ENCODE measurements around the gene DONSON.
"Not testable (repeated sequence)": the region's sequence is repeated elsewhere in the genome, so short reads cannot be mapped to it uniquely, and the experiment has no call there.

The DONSON gene

DNA sequence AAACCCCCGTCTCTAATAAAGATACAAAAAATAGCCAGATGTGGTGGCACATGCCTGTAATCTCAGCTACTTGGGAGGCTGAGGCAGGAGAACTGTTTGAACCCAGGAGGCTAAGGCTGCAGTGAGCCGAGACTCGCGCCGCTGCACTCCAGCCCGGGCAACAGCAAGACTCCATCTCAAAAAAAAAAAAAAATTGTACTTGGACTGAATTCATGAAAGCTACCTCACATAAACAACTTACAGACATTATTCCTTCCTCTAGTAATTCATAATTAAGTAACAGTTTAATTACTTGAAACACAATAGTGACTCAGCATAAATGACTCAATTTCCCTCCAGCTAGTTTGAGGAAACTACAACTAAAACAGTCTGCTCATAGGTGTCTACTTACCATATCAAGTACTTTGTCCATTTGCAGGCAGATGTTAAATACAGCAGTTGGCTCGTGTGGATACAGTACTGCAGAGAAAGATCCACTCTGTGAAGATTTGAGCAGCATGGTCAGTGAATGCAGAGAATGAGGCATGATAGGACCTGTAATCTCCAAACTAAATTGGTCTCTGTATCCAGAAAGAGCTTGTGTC, 9.4 kb downstream of the DONSON start:
- Histone ChIP-seq H3K27me3 (ENCODE audit: insufficient read depth, low read length) (no peaks in the 10 kb centered on the region), H2AFZ (ENCODE audit: low read depth, low read length) (no peak overlapping the region), H3K36me3 (ENCODE audit: insufficient read depth, low read length) (peaks cover 76% of the 10 kb centered on the region)

DNA sequence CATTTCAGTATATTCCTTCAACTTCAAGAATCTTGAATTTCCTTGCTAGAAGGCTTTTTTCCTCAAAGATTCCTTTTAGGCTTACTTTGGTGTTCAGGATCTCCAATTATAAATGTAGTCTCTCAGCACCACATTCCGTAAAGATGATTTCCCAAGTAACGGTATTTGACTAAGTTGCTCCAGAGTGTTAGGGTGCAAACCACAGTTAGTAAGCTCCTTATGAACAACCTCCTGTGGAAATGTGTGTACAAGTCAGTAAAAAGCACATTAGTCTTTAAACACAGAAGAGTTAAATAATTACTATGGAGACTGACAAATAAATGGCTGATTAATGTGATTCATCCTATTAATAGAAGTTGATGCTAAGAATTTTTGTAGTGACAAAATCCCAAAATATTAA, 10.3 kb downstream of the DONSON start:
- Histone ChIP-seq H3K4me1 (ENCODE audit: insufficient read depth, low read length) (no peaks in the 10 kb centered on the region), H3K27me3 (ENCODE audit: insufficient read depth, low read length) (no peaks in the 10 kb centered on the region), H3K9me3 (ENCODE audit: low read length) (no peaks in the 10 kb centered on the region), H2AFZ (ENCODE audit: low read depth, low read length) (no peak overlapping the region), H3K36me3 (ENCODE audit: insufficient read depth, low read length) (peaks cover 81% of the 10 kb centered on the region), H3K4me3 (ENCODE audit: low read length) (no peak overlapping the region)

More for the DNA sequence above, 9.4 kb downstream of the DONSON start:
- H3K4me3 ChIP-seq (ENCODE audit: low read length) = no peak overlapping the region
- no peaks in the 10 kb centered on the region for H3K4me1 ChIP-seq (ENCODE audit: insufficient read depth, low read length)
- H3K9me3 ChIP-seq (ENCODE audit: low read length) = no peaks in the 10 kb centered on the region

DNA sequence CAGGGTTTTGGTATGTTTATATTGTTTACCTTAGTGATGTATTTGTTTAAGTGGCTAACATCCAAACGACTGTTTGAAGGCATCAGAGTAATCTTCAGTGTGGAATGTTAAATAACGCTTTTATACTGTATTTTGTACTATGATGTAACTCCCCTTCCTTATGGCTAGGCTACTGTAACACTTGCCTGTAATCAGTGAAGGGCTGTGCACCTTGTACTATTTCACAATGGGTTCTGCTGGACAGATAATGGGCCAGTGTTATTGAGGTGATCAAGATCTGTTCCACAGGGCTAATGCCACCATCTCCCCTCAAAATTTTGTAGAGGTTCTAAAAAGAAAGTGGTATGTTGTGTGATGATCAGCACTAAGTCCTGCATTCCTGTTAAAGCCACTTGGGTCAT, 11.7 kb downstream of the DONSON start:
- H3K36me3 ChIP-seq (ENCODE audit: insufficient read depth, low read length) = peaks cover 82% of the 10 kb centered on the region
- not testable (repeated sequence) for H3K4me1 ChIP-seq (ENCODE audit: insufficient read depth, low read length); H3K4me3 ChIP-seq (ENCODE audit: low read length); H3K27me3 ChIP-seq (ENCODE audit: insufficient read depth, low read length); H2AFZ ChIP-seq (ENCODE audit: low read depth, low read length); H3K9me3 ChIP-seq (ENCODE audit: low read length)

DNA sequence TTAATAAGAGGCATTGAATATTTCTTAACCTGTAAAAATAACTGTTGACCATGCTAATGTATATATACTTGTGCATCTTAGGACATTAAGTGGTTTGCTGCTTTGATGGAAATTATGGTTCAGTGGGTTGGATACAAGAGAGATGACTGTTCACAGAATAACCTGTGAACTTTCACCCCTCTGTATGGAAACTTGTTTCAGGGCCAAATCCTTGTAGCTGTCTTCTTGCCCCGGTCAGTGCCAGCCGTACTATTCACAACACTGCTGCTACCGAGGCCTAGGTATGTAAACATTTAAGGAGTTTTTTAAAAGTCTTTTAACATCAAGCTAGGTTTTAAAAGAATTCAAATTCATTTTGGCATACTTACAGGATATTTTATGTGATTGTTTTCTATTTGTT, 16.1 kb downstream of the DONSON start:
- Histone ChIP-seq H3K27me3 (ENCODE audit: insufficient read depth, low read length) (no peaks in the 10 kb centered on the region), H3K9me3 (ENCODE audit: low read length) (no peaks in the 10 kb centered on the region), H3K4me3 (ENCODE audit: low read length) (no peak overlapping the region), H3K36me3 (ENCODE audit: insufficient read depth, low read length) (peaks cover 91% of the 10 kb centered on the region), H2AFZ (ENCODE audit: low read depth, low read length) (no peak overlapping the region), H3K4me1 (ENCODE audit: insufficient read depth, low read length) (no peaks in the 10 kb centered on the region)

DNA sequence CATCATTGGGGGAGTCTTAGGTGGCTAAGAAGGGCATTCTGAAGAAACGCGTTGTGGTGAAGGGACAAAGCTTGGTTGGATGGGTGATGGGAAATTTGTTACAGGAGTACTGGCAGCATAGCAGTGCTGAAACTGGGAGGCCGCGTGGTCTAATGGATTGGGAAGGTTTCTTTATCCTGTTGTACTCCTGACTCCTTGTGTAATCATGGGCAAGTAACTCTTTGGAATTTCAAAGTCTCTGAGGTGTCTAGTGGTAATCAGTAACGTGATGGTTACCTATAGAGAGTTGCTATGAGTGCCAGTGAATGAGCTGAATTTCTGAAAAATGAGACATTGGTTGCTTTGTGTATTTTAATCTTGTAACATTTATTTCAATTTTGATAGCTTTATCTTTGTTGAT, 18.5 kb downstream of the DONSON start:
- Histone ChIP-seq H3K27me3 (ENCODE audit: insufficient read depth, low read length) (no peaks in the 10 kb centered on the region), H3K4me3 (ENCODE audit: low read length) (no peak overlapping the region), H3K4me1 (ENCODE audit: insufficient read depth, low read length) (no peaks in the 10 kb centered on the region), H3K9me3 (ENCODE audit: low read length) (no peaks in the 10 kb centered on the region), H3K36me3 (ENCODE audit: insufficient read depth, low read length) (peaks cover 82% of the 10 kb centered on the region), H2AFZ (ENCODE audit: low read depth, low read length) (no peak overlapping the region)

DNA sequence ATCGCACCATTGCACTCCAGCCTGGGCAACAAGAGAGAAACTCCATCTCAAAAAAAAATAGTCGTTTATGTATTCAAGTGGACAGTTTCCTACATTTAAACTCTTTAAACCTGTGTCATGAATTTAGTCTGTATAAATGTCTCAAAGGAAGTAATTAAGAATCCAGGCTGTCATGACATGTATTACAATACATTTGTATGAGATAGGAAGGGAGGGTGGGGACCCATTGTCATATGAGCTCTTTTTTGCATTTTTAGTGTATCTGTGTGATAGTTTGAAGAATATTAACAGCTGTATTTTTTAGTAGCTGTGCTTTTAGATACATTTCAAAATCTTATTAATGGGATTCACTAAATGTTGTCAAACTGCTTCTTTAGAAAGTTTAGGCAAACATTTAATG, 20.0 kb downstream of the DONSON start:
- H2AFZ ChIP-seq (ENCODE audit: low read depth, low read length) = no peak overlapping the region
- no peaks in the 10 kb centered on the region for H3K4me1 ChIP-seq (ENCODE audit: insufficient read depth, low read length)
- no peak overlapping the region for H3K4me3 ChIP-seq (ENCODE audit: low read length)
- H3K27me3 ChIP-seq (ENCODE audit: insufficient read depth, low read length) = no peaks in the 10 kb centered on the region
- peaks cover 76% of the 10 kb centered on the region for H3K36me3 ChIP-seq (ENCODE audit: insufficient read depth, low read length)
- no peaks in the 10 kb centered on the region for H3K9me3 ChIP-seq (ENCODE audit: low read length)

DNA sequence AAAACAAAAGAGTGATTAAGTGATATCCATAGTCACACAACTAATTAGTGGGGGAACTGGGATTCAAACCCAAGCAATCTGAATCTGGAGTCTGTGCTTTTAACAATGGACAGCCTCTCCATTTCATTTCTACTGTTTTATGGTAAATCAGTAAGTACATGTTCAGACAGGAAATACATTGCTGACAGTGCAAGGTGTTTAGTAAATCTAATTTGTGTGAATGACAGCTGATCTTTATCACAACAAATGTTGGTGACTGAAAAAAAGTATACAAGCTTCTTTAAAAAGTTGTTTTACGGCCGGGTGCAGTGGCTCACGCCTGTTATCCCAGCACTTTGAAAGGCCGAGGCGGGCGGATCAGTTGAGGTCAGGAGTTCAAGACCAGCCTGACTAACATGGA, 20.6 kb downstream of the DONSON start:
- H2AFZ ChIP-seq (ENCODE audit: low read depth, low read length) = no peak overlapping the region
- no peaks in the 10 kb centered on the region for H3K27me3 ChIP-seq (ENCODE audit: insufficient read depth, low read length)
- H3K4me1 ChIP-seq (ENCODE audit: insufficient read depth, low read length) = no peaks in the 10 kb centered on the region
- H3K36me3 ChIP-seq (ENCODE audit: insufficient read depth, low read length) = peaks cover 75% of the 10 kb centered on the region
- no peak overlapping the region for H3K4me3 ChIP-seq (ENCODE audit: low read length)
- no peaks in the 10 kb centered on the region for H3K9me3 ChIP-seq (ENCODE audit: low read length)

DNA sequence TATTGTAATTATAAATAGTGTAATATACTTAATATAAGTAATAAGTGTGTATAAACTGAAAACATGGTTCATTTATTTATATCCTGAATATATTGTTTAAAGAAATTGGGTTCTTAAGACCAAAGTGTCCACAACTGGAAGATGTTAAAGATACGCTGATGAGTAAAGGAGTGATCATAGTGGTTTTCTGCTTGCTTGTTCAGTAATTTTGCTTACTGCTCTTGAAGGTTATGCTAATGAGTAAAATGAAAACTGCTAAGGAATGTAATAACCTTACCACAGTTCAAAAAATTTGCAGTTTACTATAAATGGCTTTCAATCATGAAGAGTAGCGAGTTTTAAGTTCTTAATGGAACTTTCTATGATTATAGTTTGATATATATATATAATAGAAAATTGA, 22.0 kb downstream of the DONSON start:
- H3K4me1 ChIP-seq (ENCODE audit: insufficient read depth, low read length) = no peaks in the 10 kb centered on the region
- H3K4me3 ChIP-seq (ENCODE audit: low read length) = no peak overlapping the region
- H2AFZ ChIP-seq (ENCODE audit: low read depth, low read length) = no peak overlapping the region
- H3K27me3 ChIP-seq (ENCODE audit: insufficient read depth, low read length) = no peaks in the 10 kb centered on the region
- H3K36me3 ChIP-seq (ENCODE audit: insufficient read depth, low read length) = peaks cover 77% of the 10 kb centered on the region
- no peaks in the 10 kb centered on the region for H3K9me3 ChIP-seq (ENCODE audit: low read length)

DNA sequence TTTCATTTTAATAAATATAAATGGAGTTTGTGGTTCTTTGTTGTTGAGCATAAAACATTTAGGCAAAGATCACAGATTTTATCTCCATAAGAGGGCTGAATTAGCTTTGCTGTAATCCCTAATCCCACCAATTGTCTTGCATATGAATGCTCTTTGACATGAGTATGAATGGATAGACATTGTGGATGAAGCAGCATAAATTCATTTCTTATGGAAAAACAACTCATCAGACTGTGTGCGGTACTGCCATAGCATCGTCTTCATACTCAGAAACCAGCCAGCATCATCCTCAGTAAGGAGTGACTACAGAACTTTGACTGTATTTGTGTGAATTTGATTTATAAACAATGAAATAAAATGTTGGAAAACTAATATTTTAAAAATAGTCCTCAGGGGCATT, 26.1 kb downstream of the DONSON start:
- Histone ChIP-seq H3K9me3 (ENCODE audit: low read length) (peaks cover 1% of the 10 kb centered on the region), H3K4me1 (ENCODE audit: insufficient read depth, low read length) (no peaks in the 10 kb centered on the region), H3K4me3 (ENCODE audit: low read length) (no peak overlapping the region), H2AFZ (ENCODE audit: low read depth, low read length) (no peak overlapping the region), H3K36me3 (ENCODE audit: insufficient read depth, low read length) (peaks cover 80% of the 10 kb centered on the region), H3K27me3 (ENCODE audit: insufficient read depth, low read length) (no peaks in the 10 kb centered on the region)

DNA sequence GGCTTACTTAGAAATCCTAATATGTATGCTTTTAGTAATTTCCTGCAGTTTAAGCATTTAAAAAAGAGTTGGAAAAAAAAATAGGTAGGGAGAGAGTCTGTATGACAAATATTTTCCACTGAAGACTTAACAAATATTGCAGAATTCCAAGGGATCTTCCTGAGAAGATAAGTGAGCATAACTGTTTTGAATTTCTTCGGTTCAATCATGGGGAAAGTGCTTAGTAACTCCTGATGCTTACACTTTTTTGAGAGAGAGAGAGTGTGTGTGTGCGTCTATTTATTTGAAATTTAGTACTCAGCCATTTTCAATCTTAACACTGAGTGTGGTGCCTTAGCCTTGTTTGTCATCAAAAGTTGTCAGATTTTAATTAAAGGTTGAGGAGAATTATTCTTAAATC, 27.1 kb downstream of the DONSON start:
- no peak overlapping the region for H2AFZ ChIP-seq (ENCODE audit: low read depth, low read length)
- H3K4me3 ChIP-seq (ENCODE audit: low read length) = no peak overlapping the region
- peaks cover 3% of the 10 kb centered on the region for H3K9me3 ChIP-seq (ENCODE audit: low read length)
- H3K36me3 ChIP-seq (ENCODE audit: insufficient read depth, low read length) = peaks cover 80% of the 10 kb centered on the region
- no peaks in the 10 kb centered on the region for H3K27me3 ChIP-seq (ENCODE audit: insufficient read depth, low read length)
- H3K4me1 ChIP-seq (ENCODE audit: insufficient read depth, low read length) = no peaks in the 10 kb centered on the region

DNA sequence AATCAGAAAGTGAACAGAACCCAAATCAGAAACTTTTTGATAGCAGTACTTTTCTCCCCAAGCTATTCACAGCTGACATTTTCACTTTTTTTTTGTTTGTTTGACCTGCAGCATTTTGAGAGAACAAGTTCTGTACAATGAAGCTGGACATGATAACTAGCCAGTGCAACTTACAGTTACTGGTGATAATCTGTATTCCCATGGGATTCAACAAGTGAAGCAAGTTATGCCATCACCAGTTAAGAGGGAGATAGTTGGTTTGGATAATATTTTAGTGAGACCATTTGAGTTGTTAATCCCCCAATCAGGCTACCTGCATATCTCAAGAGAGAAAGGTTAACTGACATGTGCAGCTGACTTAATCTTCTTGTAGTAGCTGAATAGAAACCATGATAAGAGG, 27.5 kb downstream of the DONSON start:
- no peak overlapping the region for H2AFZ ChIP-seq (ENCODE audit: low read depth, low read length)
- no peaks in the 10 kb centered on the region for H3K27me3 ChIP-seq (ENCODE audit: insufficient read depth, low read length)
- H3K36me3 ChIP-seq (ENCODE audit: insufficient read depth, low read length) = peaks cover 83% of the 10 kb centered on the region
- no peak overlapping the region for H3K4me3 ChIP-seq (ENCODE audit: low read length)
- H3K9me3 ChIP-seq (ENCODE audit: low read length) = peaks cover 3% of the 10 kb centered on the region
- H3K4me1 ChIP-seq (ENCODE audit: insufficient read depth, low read length) = no peaks in the 10 kb centered on the region

DNA sequence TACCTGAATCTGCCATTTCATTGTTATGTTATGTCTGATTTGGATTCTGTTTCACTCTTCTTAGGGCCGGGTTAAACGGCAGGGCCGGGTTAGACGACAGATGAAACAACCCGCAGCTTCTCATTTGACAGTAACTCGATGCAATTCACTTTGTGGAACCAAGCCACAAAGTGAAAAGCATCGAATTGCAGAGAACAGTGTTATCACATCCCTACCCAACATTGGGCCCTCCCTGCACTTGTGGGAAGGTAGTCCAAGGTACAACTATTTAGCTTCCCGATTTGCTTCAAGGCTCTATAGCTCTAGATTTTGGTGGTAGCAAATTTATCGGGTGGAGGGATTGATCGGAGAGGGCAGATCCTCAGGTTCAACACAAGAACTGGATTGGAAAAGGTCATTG, 28.7 kb downstream of the DONSON start:
- H3K4me3 ChIP-seq (ENCODE audit: low read length) = no peak overlapping the region
- H3K4me1 ChIP-seq (ENCODE audit: insufficient read depth, low read length) = no peaks in the 10 kb centered on the region
- H3K36me3 ChIP-seq (ENCODE audit: insufficient read depth, low read length) = peaks cover 90% of the 10 kb centered on the region
- H3K9me3 ChIP-seq (ENCODE audit: low read length) = peaks cover 5% of the 10 kb centered on the region
- H2AFZ ChIP-seq (ENCODE audit: low read depth, low read length) = no peak overlapping the region
- H3K27me3 ChIP-seq (ENCODE audit: insufficient read depth, low read length) = no peaks in the 10 kb centered on the region

DNA sequence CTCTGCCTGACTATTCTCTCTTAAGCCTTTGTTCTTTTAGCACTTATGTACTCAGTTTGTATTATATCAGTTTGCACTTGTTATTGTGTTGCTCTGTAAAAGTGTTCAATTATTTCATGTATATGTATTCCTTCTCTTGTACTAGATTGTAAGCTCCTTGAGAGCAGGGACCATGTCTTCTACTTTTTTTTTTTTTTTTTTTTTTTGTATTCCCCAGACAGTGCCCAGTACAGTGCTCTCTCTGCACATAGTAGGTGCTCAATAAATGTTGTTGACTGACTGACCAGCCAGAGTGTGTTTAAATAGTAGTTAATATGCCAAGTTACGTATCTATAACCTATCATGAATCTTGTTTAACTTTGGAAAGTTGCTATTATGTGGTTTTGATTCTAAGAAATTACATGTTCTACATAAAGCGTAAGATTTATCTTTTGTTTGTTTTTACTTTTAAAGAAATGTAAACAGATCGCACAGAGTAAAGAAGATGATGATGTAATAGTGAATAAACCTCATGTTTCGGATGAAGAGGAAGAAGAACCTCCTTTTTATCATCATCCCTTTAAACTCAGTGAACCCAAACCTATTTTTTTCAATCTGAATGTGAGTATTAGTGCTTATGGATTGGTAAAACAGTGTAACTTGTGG, 29.6 kb downstream of the DONSON start:
- Histone ChIP-seq H3K4me1 (ENCODE audit: insufficient read depth, low read length) (no peaks in the 10 kb centered on the region), H3K36me3 (ENCODE audit: insufficient read depth, low read length) (peaks cover 94% of the 10 kb centered on the region)

DNA sequence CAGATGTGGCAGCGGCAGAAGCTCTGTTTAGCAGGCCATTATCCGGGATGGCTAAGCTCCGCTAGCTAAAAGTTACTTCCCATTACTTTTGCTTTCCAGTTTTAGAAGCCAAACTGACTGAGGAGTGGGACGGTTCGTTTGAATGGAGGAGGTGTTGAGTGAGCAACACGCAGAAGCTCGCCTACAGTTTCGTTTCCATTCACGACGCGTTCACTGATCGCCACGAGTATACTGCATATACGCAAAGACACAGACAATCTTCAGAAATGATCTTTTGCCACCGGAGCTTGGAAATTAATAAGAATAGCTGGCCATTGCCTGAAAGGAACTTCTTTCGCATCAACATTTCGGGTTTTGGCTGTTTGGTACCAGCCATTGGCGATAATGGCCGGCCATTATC, 31.0 kb downstream of the DONSON start:
- peaks cover 96% of the 10 kb centered on the region for H3K36me3 ChIP-seq (ENCODE audit: insufficient read depth, low read length)
- no peaks in the 10 kb centered on the region for H3K27me3 ChIP-seq (ENCODE audit: insufficient read depth, low read length)
- no peak overlapping the region for H3K4me3 ChIP-seq (ENCODE audit: low read length)

More for the DNA sequence above, 29.6 kb downstream of the DONSON start:
- peaks cover 9% of the 10 kb centered on the region for H3K9me3 ChIP-seq (ENCODE audit: low read length)
- H3K4me3 ChIP-seq (ENCODE audit: low read length) = no peak overlapping the region
- no peak overlapping the region for H2AFZ ChIP-seq (ENCODE audit: low read depth, low read length)
- H3K27me3 ChIP-seq (ENCODE audit: insufficient read depth, low read length) = no peaks in the 10 kb centered on the region

More for the DNA sequence above, 31.0 kb downstream of the DONSON start:
- Histone ChIP-seq H3K4me1 (ENCODE audit: insufficient read depth, low read length) (no peaks in the 10 kb centered on the region), H2AFZ (ENCODE audit: low read depth, low read length) (no peak overlapping the region), H3K9me3 (ENCODE audit: low read length) (peaks cover 20% of the 10 kb centered on the region)

Measured in neuron (in vitro differentiated cells).